Nephron progenitor cell (in vitro differentiated cells): ENCODE results near the gene CXCR5.
A peak's percentile ranks its signal among the peaks of the same experiment; 100 is the strongest.

Experiments
- DNase-seq: peaks from one replicate; pipeline ENCODE4 v3.0.0; 2021
- H3K27ac Mint-ChIP-seq: 2 replicates; pipeline ENCODE4 v1.8.0; 2021; ENCODE audit warnings: mild to moderate bottlenecking, moderate library complexity, mixed read lengths
- H3K27me3 Mint-ChIP-seq: 2 replicates; pipeline ENCODE4 v1.8.0; 2021; ENCODE audit warnings: mild to moderate bottlenecking, low read depth, mixed read lengths; ENCODE audit not compliant: poor library complexity
- H3K36me3 Mint-ChIP-seq: 2 replicates; pipeline ENCODE4 v1.8.0; 2021; ENCODE audit warnings: low read depth, mixed read lengths
- H3K4me1 Mint-ChIP-seq: 2 replicates; pipeline ENCODE4 v1.8.0; 2021; ENCODE audit warnings: mixed read lengths
- H3K4me3 Mint-ChIP-seq: 2 replicates; pipeline ENCODE4 v1.8.0; 2021; ENCODE audit warnings: mild to moderate bottlenecking, moderate library complexity, mixed read lengths
- H3K9me3 Mint-ChIP-seq: 2 replicates; pipeline ENCODE4 v1.8.0; 2021; ENCODE audit warnings: mild to moderate bottlenecking, moderate library complexity, mixed read lengths
- TF ChIP-seq, protein P1 (sequence below): fragments of 200-600 bp; sonication (generic); IDR thresholded peaks from 2 replicates; pipeline ENCODE4 v1.5.0; 2021; ENCODE audit warnings: antibody characterized with exemption

CXCR5 gene

GRCh38 chr11:118885831-118886565, 2.3 kb downstream of the CXCR5 start:
- Mint-ChIP-seq H3K27ac (no peak overlapping the region), H3K4me1 (peaks cover 44% of the 10 kb centered on the region), H3K36me3 (no peaks in the 10 kb centered on the region), H3K27me3 (peaks cover 15% of the 10 kb centered on the region), H3K4me3 (no peak overlapping the region), H3K9me3 (no peaks in the 10 kb centered on the region)
- DNase-seq = no peak
- TF ChIP-seq, protein P1, sequence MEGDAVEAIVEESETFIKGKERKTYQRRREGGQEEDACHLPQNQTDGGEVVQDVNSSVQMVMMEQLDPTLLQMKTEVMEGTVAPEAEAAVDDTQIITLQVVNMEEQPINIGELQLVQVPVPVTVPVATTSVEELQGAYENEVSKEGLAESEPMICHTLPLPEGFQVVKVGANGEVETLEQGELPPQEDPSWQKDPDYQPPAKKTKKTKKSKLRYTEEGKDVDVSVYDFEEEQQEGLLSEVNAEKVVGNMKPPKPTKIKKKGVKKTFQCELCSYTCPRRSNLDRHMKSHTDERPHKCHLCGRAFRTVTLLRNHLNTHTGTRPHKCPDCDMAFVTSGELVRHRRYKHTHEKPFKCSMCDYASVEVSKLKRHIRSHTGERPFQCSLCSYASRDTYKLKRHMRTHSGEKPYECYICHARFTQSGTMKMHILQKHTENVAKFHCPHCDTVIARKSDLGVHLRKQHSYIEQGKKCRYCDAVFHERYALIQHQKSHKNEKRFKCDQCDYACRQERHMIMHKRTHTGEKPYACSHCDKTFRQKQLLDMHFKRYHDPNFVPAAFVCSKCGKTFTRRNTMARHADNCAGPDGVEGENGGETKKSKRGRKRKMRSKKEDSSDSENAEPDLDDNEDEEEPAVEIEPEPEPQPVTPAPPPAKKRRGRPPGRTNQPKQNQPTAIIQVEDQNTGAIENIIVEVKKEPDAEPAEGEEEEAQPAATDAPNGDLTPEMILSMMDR = no peak

GRCh38 chr11:118886681-118887111, 3.0 kb downstream of the CXCR5 start:
- H3K27me3 Mint-ChIP-seq = peaks cover 15% of the 10 kb centered on the region
- TF ChIP-seq, protein P1 = no peak
- H3K4me1 Mint-ChIP-seq = peaks cover 44% of the 10 kb centered on the region
- H3K4me3 Mint-ChIP-seq = no peak overlapping the region
- no peak for DNase-seq
- H3K9me3 Mint-ChIP-seq = no peaks in the 10 kb centered on the region
- peak overlapping the region; percentile 80 for H3K27ac Mint-ChIP-seq
- no peaks in the 10 kb centered on the region for H3K36me3 Mint-ChIP-seq

DNA sequence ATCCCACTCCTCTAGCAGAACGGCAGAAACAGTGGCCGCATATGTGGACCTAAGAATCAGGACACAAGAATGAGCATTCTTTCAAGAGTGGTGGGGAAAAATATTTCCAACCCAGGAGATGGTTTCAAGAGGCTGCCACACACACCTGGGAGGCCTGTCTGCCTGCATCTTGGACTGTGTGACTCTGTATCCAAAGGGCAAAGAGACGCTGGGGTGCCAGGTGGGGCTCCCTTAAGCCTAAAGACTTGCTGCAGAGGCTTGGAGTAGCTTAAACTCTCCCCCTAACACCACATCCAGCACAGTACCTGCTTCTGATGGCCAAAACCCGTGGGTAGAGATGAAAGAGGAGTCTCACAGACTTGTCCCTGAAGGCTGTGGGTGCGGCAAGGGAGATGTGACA, 3.5 kb downstream of the CXCR5 start:
- Mint-ChIP-seq H3K27ac (no peak overlapping the region), H3K4me3 (no peak overlapping the region), H3K4me1 (peaks cover 44% of the 10 kb centered on the region), H3K9me3 (no peaks in the 10 kb centered on the region), H3K36me3 (no peaks in the 10 kb centered on the region), H3K27me3 (peaks cover 19% of the 10 kb centered on the region)
- TF ChIP-seq, protein P1 = no peak
- DNase-seq = no peak

GRCh38 chr11:118888398-118888797, 4.7 kb downstream of the CXCR5 start:
- no peaks in the 10 kb centered on the region for H3K36me3 Mint-ChIP-seq
- TF ChIP-seq, protein P1 = no peak
- DNase-seq = no peak
- H3K27me3 Mint-ChIP-seq = peaks cover 11% of the 10 kb centered on the region
- H3K4me1 Mint-ChIP-seq = peaks cover 50% of the 10 kb centered on the region
- no peak overlapping the region for H3K27ac Mint-ChIP-seq
- no peaks in the 10 kb centered on the region for H3K9me3 Mint-ChIP-seq
- H3K4me3 Mint-ChIP-seq = no peak overlapping the region

- H3K4me3 Mint-ChIP-seq = no peak overlapping the region
- H3K27me3 Mint-ChIP-seq = peaks cover 11% of the 10 kb centered on the region
- H3K4me1 Mint-ChIP-seq = peaks cover 54% of the 10 kb centered on the region
- H3K27ac Mint-ChIP-seq = no peak overlapping the region
- peaks cover 5% of the 10 kb centered on the region for H3K36me3 Mint-ChIP-seq
- no peaks in the 10 kb centered on the region for H3K9me3 Mint-ChIP-seq
- DNase-seq = no peak
- TF ChIP-seq, protein P1 = no peak
These were observed 6.1 kb downstream of the CXCR5 start for GRCh38 chr11:118889797-118890196.

DNA sequence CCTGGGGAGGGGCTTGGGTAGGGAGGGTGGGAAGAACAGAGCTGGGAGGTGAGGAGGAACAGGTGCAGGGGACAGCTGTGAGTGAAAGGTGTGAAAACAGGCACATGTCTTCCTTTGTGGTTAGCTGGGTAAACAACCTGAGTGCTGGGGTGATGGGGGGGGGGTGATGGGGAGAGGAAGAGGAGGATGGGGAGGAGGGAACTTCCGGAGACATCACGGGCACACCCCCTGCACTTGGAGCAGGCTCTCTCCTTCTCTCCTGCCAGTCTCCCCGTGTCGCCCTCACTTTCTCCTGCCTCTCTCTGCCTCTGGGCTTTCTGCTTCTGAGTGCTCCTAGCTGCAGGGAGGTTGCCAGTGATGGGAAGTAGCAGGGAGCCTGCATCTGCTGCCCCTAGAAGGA, 8.8 kb downstream of the CXCR5 start:
- H3K4me1 Mint-ChIP-seq = peaks cover 62% of the 10 kb centered on the region

More for the DNA sequence above, 8.8 kb downstream of the CXCR5 start:
- no peaks in the 10 kb centered on the region for H3K9me3 Mint-ChIP-seq
- TF ChIP-seq, protein P1 = no peak
- H3K36me3 Mint-ChIP-seq = peaks cover 5% of the 10 kb centered on the region
- no peak overlapping the region for H3K27ac Mint-ChIP-seq
- peaks cover 11% of the 10 kb centered on the region for H3K27me3 Mint-ChIP-seq
- no peak overlapping the region for H3K4me3 Mint-ChIP-seq
- no peak for DNase-seq
